ENCODE measurements around the gene SMG6. TPM values are rescaled to one million over a fixed set of nuclear protein-coding genes. Genes with fewer than 3 reads are reported as not detected.

Gene SMG6
- total RNA-seq, 1 donor from 2014 or later = 47.7 TPM

DNA sequence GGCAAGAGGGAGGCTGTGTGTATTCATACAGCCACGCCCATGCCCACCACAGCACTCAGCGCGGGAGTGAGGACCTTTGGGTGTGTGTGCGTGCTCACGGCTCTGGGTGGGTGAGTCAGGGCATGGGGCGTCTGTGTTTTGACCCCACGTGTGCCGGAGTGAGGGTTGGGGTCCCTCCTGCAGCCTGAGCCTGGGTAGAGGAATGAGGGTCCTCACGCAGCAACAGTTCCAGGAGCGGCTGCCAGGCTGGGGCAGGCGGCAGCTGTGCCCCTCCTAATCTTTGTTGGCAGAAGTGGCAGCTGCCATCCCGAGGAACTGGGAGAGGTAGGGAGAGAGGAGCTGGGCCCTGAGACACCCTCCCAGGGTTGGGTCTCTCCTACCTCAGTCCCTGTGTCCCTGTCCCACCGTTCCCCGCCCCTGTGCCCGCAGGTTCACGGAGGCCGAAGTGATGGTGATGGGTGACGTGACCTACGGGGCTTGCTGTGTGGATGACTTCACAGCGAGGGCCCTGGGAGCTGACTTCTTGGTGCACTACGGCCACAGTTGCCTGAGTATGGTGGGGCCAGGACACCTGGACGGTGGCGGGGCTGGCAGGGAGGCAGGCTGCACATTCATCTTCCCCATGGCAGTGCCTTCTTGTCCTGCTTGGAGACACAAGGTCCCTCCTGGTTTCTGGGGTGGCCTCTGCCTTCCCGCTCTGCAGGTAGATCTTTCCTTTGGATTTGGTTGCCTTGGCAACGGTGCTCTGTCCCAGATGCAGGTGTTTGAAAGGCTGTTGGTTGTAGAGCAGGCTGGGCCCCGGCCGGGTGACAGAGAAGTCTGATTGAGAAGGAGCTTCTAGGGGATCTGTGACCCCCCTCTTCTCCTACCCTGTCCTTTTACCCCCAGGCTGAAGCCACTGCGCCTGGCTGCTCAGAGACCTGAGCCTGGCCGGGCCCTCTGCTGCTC lies 267.8 kb downstream of the SMG6 start:
- no peak overlapping the region for H3K27ac Mint-ChIP-seq
- peaks cover 13% of the 10 kb centered on the region for H3K36me3 Mint-ChIP-seq (ENCODE audit: insufficient read depth)
- no peak overlapping the region for H3K4me3 Mint-ChIP-seq (ENCODE audit: low read depth)
- TF ChIP-seq CTCF (IDR thresholded peaks at IDR 0.05; ENCODE audit: unreplicated experiment) = no peak
- no peaks in the 10 kb centered on the region for H3K9me3 Mint-ChIP-seq (ENCODE audit: low read depth)
- H3K27me3 Mint-ChIP-seq = no peaks in the 10 kb centered on the region
- no peak for DNase-seq (ENCODE audit: low spot score, unreplicated experiment)
- H3K4me1 Mint-ChIP-seq (ENCODE audit: low read depth) = peaks cover 2% of the 10 kb centered on the region

DNA sequence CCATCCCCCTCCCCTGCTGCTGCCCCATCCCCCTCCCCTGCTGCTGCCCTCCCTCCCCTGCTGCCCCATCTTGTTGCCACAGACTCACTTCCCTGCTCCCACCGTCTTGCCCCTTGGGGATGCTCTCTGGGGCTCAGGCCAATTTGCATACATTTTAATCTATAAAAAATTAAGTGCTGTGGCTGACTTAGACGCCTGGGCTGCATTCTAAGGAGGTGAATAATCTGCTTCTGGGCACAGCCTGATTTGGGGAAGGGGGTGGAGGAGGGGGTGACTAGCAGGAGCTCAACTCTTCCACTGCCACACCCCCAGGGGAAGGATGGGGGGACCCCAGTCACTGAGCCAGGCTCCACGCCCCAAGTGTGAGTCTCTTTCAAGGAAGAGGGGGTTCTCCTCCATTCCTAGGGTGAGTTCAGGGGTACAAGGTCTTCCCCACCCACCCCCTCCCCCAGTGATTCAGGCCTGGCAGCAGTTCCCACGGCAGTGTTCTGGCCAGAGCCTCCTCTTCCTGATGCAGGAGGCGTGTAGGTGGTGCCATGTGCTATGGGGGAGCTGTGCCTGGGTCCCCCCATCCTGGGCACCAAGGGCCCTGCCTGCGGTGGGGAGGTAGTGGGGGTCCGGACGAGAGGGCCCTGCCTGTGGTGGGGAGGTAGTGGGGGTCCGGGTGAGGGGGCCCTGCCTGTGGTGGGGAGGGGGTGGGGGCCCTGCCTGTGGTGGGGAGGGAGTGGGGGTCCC lies 268.6 kb downstream of the SMG6 start:
- Mint-ChIP-seq H3K27me3 (no peaks in the 10 kb centered on the region), H3K4me1 (ENCODE audit: low read depth) (peaks cover 4% of the 10 kb centered on the region), H3K36me3 (ENCODE audit: insufficient read depth) (peaks cover 13% of the 10 kb centered on the region), H3K27ac (no peak overlapping the region), H3K4me3 (ENCODE audit: low read depth) (no peak overlapping the region), H3K9me3 (ENCODE audit: low read depth) (no peaks in the 10 kb centered on the region)
- no peak for TF ChIP-seq CTCF (IDR thresholded peaks at IDR 0.05; ENCODE audit: unreplicated experiment)
- no peak for DNase-seq (ENCODE audit: low spot score, unreplicated experiment)

DNA sequence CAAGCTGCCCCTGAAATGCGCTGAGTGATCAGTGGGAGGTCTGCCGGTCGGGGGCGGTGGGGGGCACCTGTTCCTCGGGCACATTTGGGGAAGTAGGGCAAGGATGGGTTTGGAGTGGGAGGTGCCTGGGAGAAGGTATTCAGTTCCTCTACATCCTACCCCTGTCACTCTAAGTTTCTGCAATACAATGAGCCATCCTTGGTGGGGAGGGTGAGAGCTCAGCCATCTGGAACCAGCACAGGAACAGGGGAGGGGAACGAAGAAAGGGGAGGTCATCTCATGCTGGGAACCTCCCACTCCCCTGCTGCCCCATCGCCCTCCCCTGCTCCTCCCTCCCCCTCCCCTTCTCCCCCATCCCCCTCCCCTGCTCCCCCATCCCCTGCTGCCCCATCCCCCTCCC lies 269.4 kb downstream of the SMG6 start:
- no peak for TF ChIP-seq CTCF (IDR thresholded peaks at IDR 0.05; ENCODE audit: unreplicated experiment)
- H3K27me3 Mint-ChIP-seq = no peaks in the 10 kb centered on the region
- H3K36me3 Mint-ChIP-seq (ENCODE audit: insufficient read depth) = peaks cover 13% of the 10 kb centered on the region
- no peaks in the 10 kb centered on the region for H3K9me3 Mint-ChIP-seq (ENCODE audit: low read depth)
- no peak overlapping the region for H3K4me3 Mint-ChIP-seq (ENCODE audit: low read depth)
- peaks cover 4% of the 10 kb centered on the region for H3K4me1 Mint-ChIP-seq (ENCODE audit: low read depth)
- DNase-seq (ENCODE audit: low spot score, unreplicated experiment) = no peak
- no peak overlapping the region for H3K27ac Mint-ChIP-seq

DNA sequence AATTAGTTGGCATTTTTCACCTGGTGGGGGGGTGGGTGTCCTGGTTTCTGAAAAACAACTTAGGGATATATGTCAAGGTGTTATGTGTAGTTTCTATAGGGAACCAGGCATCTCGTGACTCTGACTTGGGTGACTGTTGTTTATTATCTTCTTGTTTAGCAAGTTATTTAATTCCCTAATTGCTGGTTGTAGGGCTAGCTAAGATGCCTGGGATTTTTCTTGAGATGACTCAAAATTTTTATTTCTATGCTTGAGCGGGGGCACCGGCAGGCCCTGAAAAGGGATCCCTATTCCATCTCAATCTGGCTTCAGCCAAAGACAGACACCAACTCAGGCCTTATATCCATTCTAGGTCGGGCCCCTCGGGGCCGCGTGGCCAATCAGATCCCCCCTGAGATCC lies 270.4 kb downstream of the SMG6 start:
- peaks cover 4% of the 10 kb centered on the region for H3K4me1 Mint-ChIP-seq (ENCODE audit: low read depth)
- no peak overlapping the region for H3K27ac Mint-ChIP-seq
- H3K4me3 Mint-ChIP-seq (ENCODE audit: low read depth) = no peak overlapping the region
- no peaks in the 10 kb centered on the region for H3K9me3 Mint-ChIP-seq (ENCODE audit: low read depth)
- no peak for DNase-seq (ENCODE audit: low spot score, unreplicated experiment)
- H3K36me3 Mint-ChIP-seq (ENCODE audit: insufficient read depth) = peaks cover 10% of the 10 kb centered on the region
- no peak for TF ChIP-seq CTCF (IDR thresholded peaks at IDR 0.05; ENCODE audit: unreplicated experiment)
- peaks cover 2% of the 10 kb centered on the region for H3K27me3 Mint-ChIP-seq

GRCh38 chr17:2030779-2031163 lies 272.8 kb downstream of the SMG6 start:
- H3K4me1 Mint-ChIP-seq (ENCODE audit: low read depth) = peaks cover 4% of the 10 kb centered on the region
- H3K4me3 Mint-ChIP-seq (ENCODE audit: low read depth) = peak overlapping the region; percentile 98
- no peaks in the 10 kb centered on the region for H3K9me3 Mint-ChIP-seq (ENCODE audit: low read depth)
- TF ChIP-seq CTCF (IDR thresholded peaks at IDR 0.05; ENCODE audit: unreplicated experiment) = peak; percentile 67
- peak overlapping the region; percentile 94 for H3K27ac Mint-ChIP-seq
- H3K27me3 Mint-ChIP-seq = peaks cover 14% of the 10 kb centered on the region
- DNase-seq (ENCODE audit: low spot score, unreplicated experiment) = peak; percentile 44
- H3K36me3 Mint-ChIP-seq (ENCODE audit: insufficient read depth) = no peaks in the 10 kb centered on the region
